Measurements from ENCODE around the gene TAF5L.

Gene TAF5L

GRCh38 chr1:229625915-229626831 is at the start of gene TAF5L, which contains the start of gene URB2:
Gene TAF5L (minus strand): TSS chr1:229626122. CDS start chr1:229614482, 11,640 bp downstream.
Gene URB2 (plus strand): TSS chr1:229626247. CDS start chr1:229627634, 1,387 bp downstream.
- DNase-seq, result peak; percentile 52

- DNase-seq, result no peak
These were observed 49.5 kb upstream of the TAF5L start for GRCh38 chr1:229675396-229675795.

- DNase-seq, result no peak
These were observed 48.1 kb upstream of the TAF5L start for GRCh38 chr1:229674042-229674441.

- DNase-seq, result no peak
These were observed 46.3 kb upstream of the TAF5L start for GRCh38 chr1:229672246-229672645.

GRCh38 chr1:229671310-229671709 is 45.4 kb upstream of the TAF5L start:
- DNase-seq, result no peak

- no peak for DNase-seq
These were observed 43.4 kb upstream of the TAF5L start for GRCh38 chr1:229669333-229669732.

- no peak for DNase-seq
These were observed 40.7 kb upstream of the TAF5L start for GRCh38 chr1:229666585-229666984.

GRCh38 chr1:229665912-229666558 is 40.1 kb upstream of the TAF5L start:
- DNase-seq, result no peak

GRCh38 chr1:229664133-229664689 is 38.3 kb upstream of the TAF5L start:
- no peak for DNase-seq

GRCh38 chr1:229661897-229662296 is 36.0 kb upstream of the TAF5L start:
- DNase-seq, result no peak

- no peak for DNase-seq
These were observed 35.3 kb upstream of the TAF5L start for GRCh38 chr1:229661022-229661877.

- no peak for DNase-seq
These were observed 32.3 kb upstream of the TAF5L start for GRCh38 chr1:229657993-229658755.

- DNase-seq, result no peak
These were observed 29.9 kb upstream of the TAF5L start for GRCh38 chr1:229655781-229656180.

- DNase-seq, result no peak
These were observed 27.5 kb upstream of the TAF5L start for GRCh38 chr1:229653420-229653819.

GRCh38 chr1:229651546-229651945 is 25.6 kb upstream of the TAF5L start:
- no peak for DNase-seq

- DNase-seq, result no peak
These were observed 24.1 kb upstream of the TAF5L start for GRCh38 chr1:229650045-229650444.

- DNase-seq, result no peak
These were observed 22.5 kb upstream of the TAF5L start for GRCh38 chr1:229648406-229648805.

- DNase-seq, result no peak
These were observed 19.5 kb upstream of the TAF5L start for GRCh38 chr1:229645324-229645993.

GRCh38 chr1:229643996-229644745 is 18.2 kb upstream of the TAF5L start:
- no peak for DNase-seq

- DNase-seq, result no peak
These were observed 17.0 kb upstream of the TAF5L start for GRCh38 chr1:229642970-229643369.

- no peak for DNase-seq
These were observed 16.5 kb upstream of the TAF5L start for GRCh38 chr1:229642376-229642775.

Data from GF-D8 (cell line).